Dedifferentiated amniotic fluid mesenchymal stem cell (primary cell): ENCODE data around the gene WNT9A.

Source experiments
- DNase-seq: peaks from one replicate; pipeline ENCODE4 v3.0.0-alpha.2; 2016; ENCODE audit errors: extremely low spot score

WNT9A gene

GRCh38 chr1:227924168-227924832 lies 23.4 kb downstream of the WNT9A start:
- DNase-seq: no peak

- DNase-seq: no peak
Observed at GRCh38 chr1:227923353-227924167, 24.2 kb downstream of the WNT9A start.

- DNase-seq: no peak
Observed at GRCh38 chr1:227922501-227923352, 25.0 kb downstream of the WNT9A start.

GRCh38 chr1:227921461-227922185 lies 26.1 kb downstream of the WNT9A start:
- DNase-seq: no peak

- DNase-seq: no peak
Observed at GRCh38 chr1:227920896-227921295, 26.8 kb downstream of the WNT9A start.

GRCh38 chr1:227920426-227920825 lies 27.3 kb downstream of the WNT9A start:
- DNase-seq: no peak

- no peak for DNase-seq
Observed at GRCh38 chr1:227919906-227920305, 27.8 kb downstream of the WNT9A start.

GRCh38 chr1:227918736-227919135 lies 29.0 kb downstream of the WNT9A start:
- DNase-seq: no peak

- DNase-seq: no peak
Observed at GRCh38 chr1:227918083-227918700, 29.5 kb downstream of the WNT9A start.

- no peak for DNase-seq
Observed at GRCh38 chr1:227917081-227917950, 30.4 kb downstream of the WNT9A start.

GRCh38 chr1:227916655-227917054 lies 31.1 kb downstream of the WNT9A start:
- no peak for DNase-seq

GRCh38 chr1:227915564-227916553 lies 31.9 kb downstream of the WNT9A start:
- no peak for DNase-seq

- DNase-seq: no peak
Observed at GRCh38 chr1:227914801-227915563, 32.8 kb downstream of the WNT9A start.

GRCh38 chr1:227913764-227914721 lies 33.7 kb downstream of the WNT9A start:
- no peak for DNase-seq

GRCh38 chr1:227913396-227913763 lies 34.4 kb downstream of the WNT9A start:
- DNase-seq: no peak

- DNase-seq: no peak
Observed at GRCh38 chr1:227912866-227913265, 34.9 kb downstream of the WNT9A start.

- no peak for DNase-seq
Observed at GRCh38 chr1:227911376-227911775, 36.4 kb downstream of the WNT9A start.
